Upper lobe of right lung (tissue), 1 donor: Measurements from ENCODE around the gene ACSS1. TPM values are rescaled to one million over a fixed set of nuclear protein-coding genes. Genes with fewer than 3 reads are reported as not detected.

ENCODE experiments used
- ATAC-seq: fragments of 200-7000 bp; cut with Tn5 transposase; one replicate; pipeline ENCODE4 v1.9.1; 2020; ENCODE audit warnings: mild to moderate bottlenecking, moderate library complexity
- DNase-seq: peaks from one replicate; pipeline ENCODE4 v3.0.0-alpha.2; 2020
- H3K27ac ChIP-seq: fragments of 200-600 bp; one replicate; pipeline ENCODE4 v1.8.0; 2022
- H3K27me3 ChIP-seq: fragments of 200-600 bp; one replicate; pipeline ENCODE4 v1.8.0; 2022; ENCODE audit warnings: mild to moderate bottlenecking
- H3K36me3 ChIP-seq: fragments of 200-600 bp; one replicate; pipeline ENCODE4 v1.8.0; 2022
- H3K4me1 ChIP-seq: fragments of 200-600 bp; one replicate; pipeline ENCODE4 v1.8.0; 2022
- H3K4me3 ChIP-seq: fragments of 200-600 bp; one replicate; pipeline ENCODE4 v1.8.0; 2022; ENCODE audit warnings: mild to moderate bottlenecking
- H3K9me3 ChIP-seq: fragments of 200-600 bp; one replicate; pipeline ENCODE4 v1.8.0; 2022
- CTCF ChIP-seq: fragments of 200-600 bp; IDR thresholded peaks from one replicate; pipeline ENCODE4 v1.8.0; 2022; ENCODE audit warnings: antibody characterized with exemption
- intact Hi-C: fragments of 100-400 bp; cut with DNase I; formaldehyde crosslinking; loops from one replicate; pipeline ENCODE4 v1.11.0; 2022
- total RNA-seq: library from RNA; stranded (reverse); fragmentation: NEBNext Ultra II Directional; extraction: Animal tissue kit (Norgen Biotek cat#: 25700); gene quantifications from one replicate; pipeline ENCODE4 v1.2.1, GENCODE V29; 2021
- donor health status: DM: no; HTN: yes; CAD: no; lungs with severe emphysema.

The ACSS1 gene
- total RNA-seq, 1 donor from 2014 or later: 37.2 TPM

- Histone ChIP-seq H3K27ac (no peak overlapping the region), H3K4me1 (peaks cover 15% of the 10 kb centered on the region), H3K27me3 (no peaks in the 10 kb centered on the region), H3K4me3 (no peak overlapping the region), H3K36me3 (peaks cover 19% of the 10 kb centered on the region), H3K9me3 (no peaks in the 10 kb centered on the region)
- DNase-seq: no peak
- ATAC-seq: no peak
- intact Hi-C loops: no loop called here
- no peak for TF ChIP-seq CTCF
Measured at GRCh38 chr20:24983896-24984295, 74.0 kb downstream of the ACSS1 start.

- peak; percentile 80 for ATAC-seq
- Histone ChIP-seq H3K9me3 (no peaks in the 10 kb centered on the region), H3K4me1 (peaks cover 15% of the 10 kb centered on the region), H3K36me3 (peaks cover 34% of the 10 kb centered on the region), H3K27me3 (no peaks in the 10 kb centered on the region), H3K4me3 (no peak overlapping the region), H3K27ac (no peak overlapping the region)
- no peak for TF ChIP-seq CTCF
- intact Hi-C loops: no loop called here
- peak; percentile 79 for DNase-seq
Measured at GRCh38 chr20:24981790-24982189, 76.1 kb downstream of the ACSS1 start.

- Histone ChIP-seq H3K27me3 (no peaks in the 10 kb centered on the region), H3K4me3 (no peak overlapping the region), H3K9me3 (no peaks in the 10 kb centered on the region), H3K4me1 (peaks cover 10% of the 10 kb centered on the region), H3K36me3 (peaks cover 37% of the 10 kb centered on the region), H3K27ac (no peak overlapping the region)
- no peak for TF ChIP-seq CTCF
- intact Hi-C loops: no loop called here
- ATAC-seq (no peak), DNase-seq (no peak)
Measured at GRCh38 chr20:24981282-24981681, 76.7 kb downstream of the ACSS1 start.

GRCh38 chr20:24980291-24981053, 77.5 kb downstream of the ACSS1 start:
- no peaks in the 10 kb centered on the region for H3K27me3 ChIP-seq
- no peak overlapping the region for H3K27ac ChIP-seq
- no peaks in the 10 kb centered on the region for H3K9me3 ChIP-seq
- intact Hi-C loops: no loop called here
- ATAC-seq (no peak), DNase-seq (peak; percentile 59)
- H3K4me3 ChIP-seq: no peak overlapping the region
- H3K36me3 ChIP-seq: peaks cover 37% of the 10 kb centered on the region
- no peak for TF ChIP-seq CTCF
- peaks cover 2% of the 10 kb centered on the region for H3K4me1 ChIP-seq

GRCh38 chr20:24979036-24979960, 78.6 kb downstream of the ACSS1 start:
- H3K27me3 ChIP-seq: no peaks in the 10 kb centered on the region
- intact Hi-C loops: no loop called here
- H3K36me3 ChIP-seq: peaks cover 37% of the 10 kb centered on the region
- H3K4me3 ChIP-seq: no peak overlapping the region
- peak; percentile 43 for DNase-seq
- ATAC-seq: no peak
- no peak for TF ChIP-seq CTCF
- H3K9me3 ChIP-seq: no peaks in the 10 kb centered on the region
- H3K27ac ChIP-seq: no peak overlapping the region
- no peaks in the 10 kb centered on the region for H3K4me1 ChIP-seq
